ENCODE results near the gene OR10H1.

DNA sequence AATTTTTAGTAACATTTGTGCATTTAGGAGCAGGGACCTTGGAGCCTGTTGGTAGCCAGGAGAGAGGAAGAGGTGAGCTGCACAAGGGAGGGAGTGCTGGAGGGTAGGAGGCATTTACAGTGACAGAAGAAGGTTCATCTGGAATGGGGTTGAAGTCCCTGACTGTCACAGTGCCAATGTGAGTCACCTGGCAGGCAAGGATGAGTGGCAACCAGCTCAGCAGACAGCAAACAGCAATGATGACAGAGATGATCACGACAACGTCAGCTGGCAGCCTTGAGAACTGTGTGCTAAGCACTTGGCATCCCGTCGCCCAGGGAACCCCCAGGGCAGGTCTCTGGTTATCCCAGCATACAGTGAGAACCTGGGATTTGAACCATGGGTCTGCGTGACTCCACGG is 25.4 kb downstream of the OR10H1 start:
- TF ChIP-seq ZNF121 (CRISPR knock-in tag; conservative IDR thresholded peaks at IDR 0.05) (no peak), ZNF224 (CRISPR knock-in tag; IDR thresholded peaks at IDR 0.05) (no peak), ZNF232 (CRISPR knock-in tag; IDR thresholded peaks at IDR 0.05) (no peak)
